Measurements from ENCODE around the gene DMBX1.

The DMBX1 gene

DNA sequence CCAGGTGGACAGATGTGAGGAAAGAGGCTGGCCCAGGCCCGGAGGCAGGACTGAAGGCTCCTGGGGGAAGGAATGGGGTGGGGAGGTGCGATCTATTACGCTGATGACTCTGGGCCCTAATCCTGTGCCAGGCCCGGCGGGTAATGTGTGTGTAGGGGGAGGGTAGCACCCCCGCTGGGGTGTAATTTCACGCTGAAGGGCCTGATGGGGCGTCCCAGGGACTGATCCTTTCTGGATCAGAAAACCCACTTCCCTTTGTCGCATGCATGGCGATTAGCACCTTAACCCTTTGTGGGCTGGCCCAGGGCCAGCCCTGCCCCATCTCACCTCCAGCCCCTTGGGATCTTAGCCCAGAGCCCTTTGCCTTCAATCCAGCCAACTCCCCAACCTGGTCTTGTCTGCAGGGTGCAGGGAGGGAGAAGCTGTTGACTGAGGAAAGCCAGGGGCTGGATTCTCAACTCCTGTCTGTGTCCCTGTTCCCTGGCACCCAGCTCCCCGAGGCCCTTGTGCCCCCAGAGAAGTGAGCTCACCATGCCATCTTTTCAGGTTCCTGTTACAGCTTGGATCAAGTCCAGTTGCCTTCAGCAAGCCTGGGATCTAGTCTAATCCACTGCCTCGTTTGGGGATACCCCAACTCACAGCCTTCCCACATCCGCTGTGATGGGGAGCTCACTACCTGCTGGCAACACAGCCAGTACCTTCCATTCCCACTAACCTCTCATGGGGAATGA, 35.8 kb downstream of the DMBX1 start:
- DNase-seq (ENCODE audit: low read depth in 2 of 2): no peak

DNA sequence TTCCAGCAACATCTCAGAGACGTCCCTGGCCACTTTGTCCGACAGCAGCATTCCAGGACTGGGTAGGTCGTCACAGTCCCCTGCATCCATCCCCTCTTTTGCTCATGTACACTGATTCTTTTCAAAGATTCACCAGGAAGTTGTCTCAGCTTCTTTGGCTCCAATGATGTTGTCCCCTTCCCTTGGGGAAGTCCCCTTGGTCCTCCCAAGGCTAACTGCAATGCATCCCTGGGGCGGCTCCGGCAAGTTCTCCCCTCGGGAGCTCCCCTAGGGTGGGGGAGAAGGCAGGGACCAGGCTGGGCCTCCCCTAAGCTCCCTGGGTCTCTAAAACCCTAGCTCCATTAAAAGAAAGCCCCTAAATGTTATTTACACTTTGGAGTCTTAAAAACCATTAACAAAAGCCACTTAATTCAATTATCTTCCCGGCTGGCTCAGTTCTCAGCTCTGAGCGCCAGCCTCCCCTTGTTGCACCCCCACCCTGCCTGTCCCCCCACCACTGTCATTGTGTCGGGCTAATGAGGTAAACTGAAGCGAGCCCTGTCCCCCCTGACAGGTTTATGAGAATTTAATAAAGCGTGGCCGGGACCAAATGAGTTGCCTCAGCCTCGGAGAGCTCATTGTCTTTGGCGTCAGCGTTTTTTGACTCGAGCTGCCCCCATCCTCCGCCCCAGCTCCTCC, 36.5 kb downstream of the DMBX1 start:
- no peak for DNase-seq (ENCODE audit: low read depth in 2 of 2)

DNA sequence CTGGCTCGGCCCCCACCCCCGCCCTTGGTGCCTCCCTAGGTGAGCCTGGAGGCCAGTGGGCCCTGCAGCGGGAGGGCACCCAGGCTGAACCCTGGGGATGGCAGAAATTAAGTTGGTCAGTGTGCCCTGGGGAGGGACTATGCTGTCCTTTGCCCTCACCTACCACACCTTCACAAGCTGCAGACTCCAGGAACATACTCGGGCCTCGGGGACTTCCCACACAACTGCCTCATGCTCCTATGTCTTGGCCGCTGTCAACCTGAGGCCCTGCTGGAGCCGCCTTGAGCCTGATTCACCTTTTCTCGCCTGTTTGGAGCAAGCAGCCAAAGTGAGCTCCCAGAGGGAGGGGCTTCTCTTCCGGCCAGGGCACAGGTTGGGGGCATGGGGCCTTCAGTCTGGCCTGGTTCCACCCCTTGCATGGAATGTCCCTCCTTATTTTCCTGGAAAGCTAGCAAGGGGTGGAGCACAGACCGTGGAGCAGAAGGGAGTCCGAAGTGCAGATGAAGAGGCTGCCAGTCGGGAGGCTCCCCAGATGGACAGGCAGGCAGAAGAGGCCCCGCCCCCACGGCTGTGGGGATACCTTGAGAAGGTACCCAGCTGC, 37.2 kb downstream of the DMBX1 start:
- no peak for DNase-seq (ENCODE audit: low read depth in 2 of 2)

DNA sequence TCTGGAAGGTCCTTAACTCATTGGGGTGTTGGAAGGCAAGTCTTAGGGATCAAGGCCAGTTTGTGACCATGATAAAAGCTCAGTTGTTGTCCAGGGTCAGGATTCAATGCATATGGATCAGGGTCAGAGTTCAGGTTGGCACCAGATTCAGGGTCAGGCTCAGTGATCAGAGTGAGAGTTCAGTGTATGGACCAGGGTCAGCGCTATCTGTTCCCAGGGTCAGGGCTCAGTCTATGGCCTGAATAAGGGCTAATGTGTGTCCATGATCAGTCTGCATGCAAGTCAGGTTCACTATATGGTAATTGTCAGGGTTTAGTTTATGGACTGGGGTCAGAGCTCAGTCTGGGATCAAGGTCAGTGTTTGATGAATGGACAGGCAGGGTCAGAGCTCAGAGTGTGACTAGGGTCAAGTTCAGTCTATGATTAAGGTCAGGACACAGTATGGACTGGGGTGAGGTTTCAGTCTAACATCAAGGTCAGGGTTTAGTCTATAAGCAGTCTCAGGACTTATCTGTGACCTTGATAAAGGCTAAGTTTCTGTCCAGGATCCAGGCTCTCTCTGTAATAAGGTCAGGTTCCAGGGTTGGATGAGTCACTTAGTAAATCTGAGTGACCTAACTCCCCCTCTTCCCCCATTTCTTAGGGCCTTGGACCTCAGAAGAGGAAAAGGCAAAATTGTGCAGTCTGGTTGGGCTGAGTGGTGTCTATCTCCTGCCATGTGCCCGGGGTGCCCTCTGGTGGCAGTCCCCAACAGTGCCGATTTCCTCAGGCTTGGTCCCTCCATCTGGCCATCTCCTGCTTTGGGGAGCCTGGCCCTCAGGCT, 38.0 kb downstream of the DMBX1 start:
- DNase-seq (ENCODE audit: low read depth in 2 of 2): peak; percentile 30 to 66

DNA sequence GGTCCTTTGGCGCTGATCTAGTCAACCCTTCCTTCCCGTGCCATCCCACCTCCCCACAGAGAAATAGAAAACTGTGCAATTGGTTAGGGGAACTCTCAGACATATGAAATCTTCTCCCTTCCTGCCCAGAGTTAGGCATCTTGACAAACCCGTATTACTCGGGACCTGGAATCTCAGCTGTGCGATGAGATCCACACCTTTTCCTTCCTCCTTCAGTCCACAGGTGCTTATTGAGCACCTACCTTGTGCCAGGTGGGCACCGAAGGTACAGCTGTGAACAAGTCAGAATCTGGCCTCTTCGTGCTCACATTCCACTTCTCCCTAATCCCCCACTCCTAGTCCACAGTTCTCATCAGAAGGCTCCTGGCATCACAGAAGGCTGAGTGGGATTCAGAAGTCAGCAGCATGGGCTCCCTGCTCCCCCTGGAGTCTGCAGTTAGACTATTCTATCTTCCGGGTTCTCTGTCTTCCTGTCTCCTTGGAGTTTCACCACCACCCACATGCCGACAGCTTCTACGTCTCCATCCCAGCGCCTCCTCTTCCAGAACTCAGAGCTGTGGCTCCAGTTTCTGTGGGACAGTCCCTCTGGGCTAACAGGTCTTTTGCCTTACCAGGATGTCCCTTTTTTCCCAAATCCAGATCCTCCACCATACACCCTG, 38.8 kb downstream of the DMBX1 start:
- no peak for DNase-seq (ENCODE audit: low read depth in 2 of 2)

DNA sequence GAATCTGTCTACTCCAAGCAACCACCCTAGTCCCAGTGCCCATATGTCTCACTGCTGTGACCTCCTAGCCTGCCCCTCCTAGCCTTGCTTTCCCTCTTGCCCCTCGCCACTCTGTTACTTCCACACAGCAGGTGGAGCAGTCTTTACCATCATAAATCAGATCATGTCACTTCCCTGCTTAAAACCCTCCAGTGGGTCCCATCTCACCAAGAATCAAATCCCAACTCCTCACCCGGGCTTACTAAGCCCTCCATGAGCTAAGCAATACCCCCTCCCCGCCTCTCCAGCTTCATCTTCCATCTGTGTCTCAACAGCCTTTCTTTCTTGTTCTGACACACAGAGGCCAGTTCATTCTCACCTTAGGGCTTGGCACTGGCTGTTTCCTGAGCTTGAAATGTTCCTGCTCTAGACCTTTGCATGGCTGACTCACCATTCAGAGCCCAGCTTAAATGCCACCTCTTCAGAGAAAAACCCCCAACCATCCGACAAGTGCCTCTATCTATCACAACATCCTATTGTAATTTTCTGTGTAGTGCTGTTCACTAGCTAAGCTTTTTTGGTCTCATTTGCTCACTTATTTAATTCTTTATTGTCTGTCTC, 39.5 kb downstream of the DMBX1 start:
- no peak for DNase-seq (ENCODE audit: low read depth in 2 of 2)

DNA sequence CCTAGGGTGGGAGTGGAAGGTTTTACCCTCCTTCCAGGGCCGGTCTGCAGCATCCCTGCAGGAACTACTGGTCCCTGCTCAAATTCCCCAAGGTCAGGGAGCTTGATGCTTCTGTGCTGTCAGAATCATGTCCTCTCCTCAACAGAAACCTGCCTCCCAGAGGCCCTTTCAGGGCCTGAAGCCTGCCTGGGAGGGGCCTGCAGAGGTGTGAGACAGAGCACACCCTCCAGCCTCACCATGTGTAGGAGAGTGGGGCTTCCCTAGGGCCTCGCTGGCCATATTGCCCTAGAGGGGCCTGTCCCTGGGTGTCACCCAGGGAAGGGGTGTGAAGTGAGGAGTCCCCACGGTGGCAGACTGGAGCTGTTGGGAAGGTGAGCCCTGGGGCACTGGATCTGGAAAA, 40.7 kb downstream of the DMBX1 start:
- no peak for DNase-seq (ENCODE audit: low read depth in 2 of 2)

DNA sequence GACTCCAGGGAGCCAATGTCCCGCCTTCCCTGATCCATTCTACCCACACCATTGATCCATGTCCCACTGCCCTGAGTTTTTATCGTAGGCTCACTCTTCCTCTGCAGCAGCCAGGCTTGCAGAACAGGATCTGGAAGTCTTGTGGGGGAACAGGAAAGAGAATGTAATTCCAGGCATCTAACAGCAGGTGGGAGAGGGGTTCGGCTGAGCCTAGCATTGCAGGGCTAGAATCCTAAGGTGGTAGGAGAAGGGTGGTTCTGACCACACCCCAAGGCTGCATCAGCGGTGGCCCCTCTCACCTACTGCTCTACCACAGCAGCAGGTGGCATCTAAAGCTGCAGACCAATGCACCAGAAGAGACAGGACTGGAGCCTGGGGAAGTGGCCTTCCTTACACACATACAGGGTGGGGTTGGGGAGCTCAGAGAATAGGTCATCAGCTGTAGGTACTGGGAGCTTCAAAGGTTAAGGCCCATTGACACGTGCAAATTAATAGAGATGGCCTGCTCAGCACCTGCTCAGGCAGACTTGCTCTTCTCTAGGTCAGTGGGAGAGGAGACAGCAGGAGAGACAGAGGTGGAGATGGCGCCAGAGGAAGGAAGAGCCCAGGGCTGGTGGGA, 41.3 kb downstream of the DMBX1 start:
- no peak for DNase-seq (ENCODE audit: low read depth in 2 of 2)

DNA sequence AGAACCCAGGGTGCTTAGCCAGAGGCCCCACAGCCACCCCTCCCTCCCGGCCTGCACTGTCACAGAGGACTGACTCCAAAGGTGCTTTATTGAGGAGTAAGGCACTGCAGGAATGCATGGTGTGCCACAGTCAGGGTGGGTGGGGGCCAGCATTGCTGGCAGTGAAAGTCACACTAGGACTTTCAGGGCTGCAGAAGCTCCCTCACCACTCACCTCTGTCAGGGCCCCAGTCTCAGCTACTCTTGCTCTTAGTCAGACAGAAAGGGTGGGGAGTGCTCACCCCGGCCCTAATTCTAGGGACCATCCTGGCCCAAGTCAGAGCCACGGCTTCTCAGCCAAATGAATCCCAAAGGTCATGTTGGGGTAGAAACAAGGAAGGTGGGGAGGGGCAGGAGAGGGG, 42.5 kb downstream of the DMBX1 start:
- DNase-seq (ENCODE audit: low read depth in 2 of 2): no peak

DNA sequence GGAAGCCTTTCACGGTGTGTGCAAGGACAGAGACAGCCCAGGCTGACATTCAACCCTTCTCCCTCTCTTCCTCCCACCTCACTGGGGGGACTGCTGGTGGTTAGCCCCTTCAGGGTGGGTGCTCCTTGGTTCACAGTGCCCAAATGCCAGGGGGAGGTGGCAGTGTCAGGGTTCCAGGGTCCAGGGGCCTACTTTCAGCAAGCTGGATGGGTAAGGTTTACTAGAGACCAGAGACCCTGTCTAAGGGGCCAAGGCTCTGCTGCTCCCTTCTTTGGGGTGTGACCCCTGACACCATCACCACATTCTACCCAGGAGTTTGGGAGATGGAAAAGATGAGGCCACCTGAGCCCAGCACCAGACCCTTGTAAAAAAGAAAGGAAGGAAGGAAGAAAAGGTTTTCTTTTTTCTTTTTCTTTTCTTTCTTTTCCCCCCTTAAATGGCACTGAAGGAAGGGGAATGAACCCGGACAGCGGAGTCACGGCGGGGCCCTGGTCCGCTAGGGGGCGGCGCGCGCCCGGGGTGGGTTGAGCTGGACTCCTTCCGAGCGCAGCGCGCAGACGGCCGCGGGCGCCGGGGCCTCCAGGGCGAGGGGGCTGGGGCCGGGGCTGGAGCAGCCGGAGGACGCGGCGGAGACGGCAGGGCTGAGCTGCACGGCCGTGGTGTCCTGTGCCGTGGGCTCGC, 43.0 kb downstream of the DMBX1 start:
- DNase-seq (ENCODE audit: low read depth in 2 of 2): peak; percentile 36 to 60

DNA sequence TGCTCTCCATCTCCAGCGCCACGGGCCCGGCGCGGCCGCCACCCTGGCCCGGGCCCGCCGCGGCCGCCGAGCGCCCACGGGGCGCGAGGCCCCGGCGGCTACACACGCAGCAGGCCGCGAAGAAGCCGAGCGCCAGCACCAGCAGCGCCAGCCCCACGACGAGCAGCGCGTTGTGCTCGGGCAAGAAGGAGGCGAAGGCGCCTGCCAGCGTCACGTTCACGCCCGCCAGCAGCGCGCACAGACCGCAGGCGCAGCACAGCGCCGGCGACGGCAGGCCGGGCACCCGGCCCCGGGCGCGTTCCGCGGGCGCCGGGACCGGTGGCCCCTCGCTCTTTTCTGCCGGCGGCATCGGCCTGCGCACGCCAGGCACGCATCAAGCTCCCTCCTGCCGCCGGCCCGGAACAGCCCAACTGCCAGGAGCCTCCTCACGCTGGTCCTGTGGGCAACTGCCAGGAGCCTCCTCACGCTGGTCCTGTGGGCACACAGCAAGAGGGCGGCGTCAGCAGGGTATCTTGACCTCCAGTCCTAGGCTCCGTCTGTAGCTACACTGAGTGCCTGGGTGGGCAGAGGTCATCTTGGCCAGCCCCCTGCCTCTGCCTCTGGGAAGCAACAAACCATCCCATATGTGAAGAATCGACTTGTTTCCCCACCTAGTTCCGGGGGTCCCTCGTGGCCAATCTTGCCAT, 43.7 kb downstream of the DMBX1 start:
- peak in 1 of 2 donors; percentile 13 for DNase-seq (ENCODE audit: low read depth in 2 of 2)

DNA sequence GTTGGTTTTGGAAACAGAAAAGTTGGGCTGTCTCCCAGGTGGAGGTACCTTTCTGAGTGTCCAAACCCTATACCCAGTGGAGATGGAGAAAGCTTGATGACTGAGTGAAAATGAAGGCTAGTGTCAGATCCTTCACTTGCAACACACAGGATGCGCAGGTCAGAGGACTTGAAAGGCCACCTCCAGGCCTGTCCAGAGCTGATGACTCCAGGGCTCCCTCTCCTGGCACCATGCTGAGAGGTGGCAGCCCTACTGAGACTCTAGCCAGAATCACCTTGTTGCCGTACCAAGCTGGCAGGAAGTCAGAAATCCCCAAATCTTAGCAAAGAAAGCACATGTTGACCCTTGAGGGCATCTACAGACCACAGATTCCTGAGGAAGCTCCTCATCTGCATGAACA, 45.4 kb downstream of the DMBX1 start:
- DNase-seq (ENCODE audit: low read depth in 2 of 2): no peak

DNA sequence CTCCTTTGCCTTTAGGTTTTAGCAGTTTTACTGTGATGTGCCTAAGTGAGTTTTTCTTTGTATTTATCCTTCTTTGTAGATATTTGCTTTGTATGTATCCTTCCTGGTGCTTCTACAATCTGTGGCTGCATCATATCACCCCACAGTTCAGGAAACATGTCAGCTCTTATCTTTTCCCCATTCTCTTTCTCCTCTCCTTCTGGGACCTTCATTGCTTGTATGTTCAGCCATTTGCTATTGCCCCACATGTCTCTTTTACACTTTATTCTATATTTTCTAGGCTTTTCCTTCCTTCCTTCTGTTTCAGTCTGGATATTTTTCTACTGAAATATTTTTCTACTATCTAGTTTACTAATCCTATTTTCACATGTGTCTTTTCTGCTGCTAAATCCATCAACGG, 46.9 kb downstream of the DMBX1 start:
- no peak for DNase-seq (ENCODE audit: low read depth in 2 of 2)

DNA sequence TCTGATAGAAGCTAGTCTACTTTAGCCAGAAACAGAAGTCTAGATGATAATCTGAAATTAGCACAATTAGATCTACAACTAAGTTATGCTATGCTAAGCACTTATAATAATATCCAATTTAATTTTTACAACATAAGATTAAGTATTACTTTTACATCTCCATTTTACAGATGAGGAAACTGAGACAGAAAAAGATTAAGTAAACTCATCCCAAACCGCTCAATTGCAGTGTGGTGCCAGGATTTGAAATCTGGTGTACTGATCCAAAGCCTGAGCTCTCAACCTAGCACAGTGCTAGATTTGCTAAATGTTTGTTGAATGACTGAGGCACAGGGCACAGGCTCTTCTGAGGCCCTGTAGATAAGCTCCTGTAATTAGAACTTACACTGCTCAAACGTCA, 48.0 kb downstream of the DMBX1 start:
- no peak for DNase-seq (ENCODE audit: low read depth in 2 of 2)

DNA sequence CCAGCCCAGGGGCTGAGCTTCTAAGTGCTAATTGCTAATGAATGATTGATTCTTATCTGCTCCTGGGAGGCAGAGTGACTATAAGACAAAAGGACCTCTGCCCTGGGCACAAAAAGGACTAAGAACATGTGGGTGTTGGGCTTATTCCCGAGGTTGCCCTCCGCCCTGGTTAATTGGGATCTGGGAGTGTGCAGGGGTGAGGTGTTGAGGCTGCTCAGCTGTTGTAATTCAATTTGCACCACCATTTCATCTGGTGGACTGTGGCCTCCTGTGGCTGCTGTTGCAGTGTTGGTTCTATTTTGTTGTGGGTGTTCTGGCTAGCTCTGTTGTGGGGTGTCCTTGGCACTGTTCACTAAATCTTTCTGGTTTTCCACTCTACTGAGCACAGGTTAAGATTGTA, 48.5 kb downstream of the DMBX1 start:
- no peak for DNase-seq (ENCODE audit: low read depth in 2 of 2)

All from stimulated activated CD4-positive, alpha-beta T cell treated with anti-CD3 and anti-CD28 coated beads, Interleukin-1b, Interleukin-23, amount 100 ng/mL, for 1 hour (primary cell).